Activated naive CD4-positive, alpha-beta T cell treated with anti-CD3 and anti-CD28 coated beads, Interleukin-2, amount 50 U/mL, for 72 hours (primary cell): ENCODE results near the gene GSX2. TPM values are rescaled to one million over a fixed set of nuclear protein-coding genes. Genes with fewer than 3 reads are reported as not detected.
A peak's percentile ranks its signal among the peaks of the same experiment; 100 is the strongest.
"Not testable (repeated sequence)": the region's sequence is repeated elsewhere in the genome, so short reads cannot be mapped to it uniquely, and the experiment has no call there.

Experiments used
- ATAC-seq, 2 donors: fragments of 150-1000 bp; cut with Tn5 transposase; 2 replicates each; pipeline ENCODE4 v1.10.0; 2021; ENCODE audit warnings: mild to moderate bottlenecking in 2 of 2, moderate library complexity in 2 of 2
- DNase-seq, 2 donors: peaks; one replicate each; pipeline ENCODE4 v3.0.0; 2021 to 2022; ENCODE audit warnings: low spot score in 2 of 2
- H3K27ac Mint-ChIP-seq, 2 donors: one replicate each; pipeline ENCODE4 v1.8.0; 2022; ENCODE audit warnings: mild to moderate bottlenecking in 2 of 2, mixed read lengths in 2 of 2
- H3K36me3 Mint-ChIP-seq, 2 donors: one replicate each; pipeline ENCODE4 v1.8.0; 2022; ENCODE audit warnings: mixed read lengths in 2 of 2
- H3K9me3 Mint-ChIP-seq, 2 donors: one replicate each; pipeline ENCODE4 v1.8.0; 2022; ENCODE audit warnings: mixed read lengths in 2 of 2
- total RNA-seq, 2 donors: library from RNA; stranded (reverse); gene quantifications; one replicate each; pipeline ENCODE4 v1.2.3, GENCODE V29; 2022

The GSX2 gene
- total RNA-seq: not detected

GRCh38 chr4:54099748-54100574 lies at the start of gene GSX2:
Gene GSX2 (plus strand): TSS chr4:54100163. CDS start chr4:54100345, 182 bp downstream.
- H3K27ac Mint-ChIP-seq: no peak within 1 kb of the TSS

GRCh38 chr4:54050214-54050904 lies 49.6 kb upstream of the GSX2 start:
- Mint-ChIP-seq H3K9me3 (no peaks in the 10 kb centered on the region), H3K36me3 (peaks cover 0 to 16% of the 10 kb centered on the region in 2 donors), H3K27ac (no peak overlapping the region)
- DNase-seq (no peak), ATAC-seq (no peak)

More at GRCh38 chr4:54099748-54100574, at the start of gene GSX2:
- ATAC-seq: peak; percentile 16 to 22
- Mint-ChIP-seq H3K9me3 (no peaks in the 10 kb centered on the region), H3K36me3 (peaks cover 7 to 26% of the 10 kb centered on the region in 2 donors)
- no peak for DNase-seq

- peaks cover 0 to 14% of the 10 kb centered on the region in 2 donors for H3K36me3 Mint-ChIP-seq
- DNase-seq, H3K9me3 Mint-ChIP-seq, ATAC-seq, H3K27ac Mint-ChIP-seq: not testable (repeated sequence)
Measured at GRCh38 chr4:54053322-54053721, 46.6 kb upstream of the GSX2 start.

GRCh38 chr4:54054501-54054900 lies 45.5 kb upstream of the GSX2 start:
- no peak for ATAC-seq
- Mint-ChIP-seq H3K27ac (peak overlapping the region in 1 of 2 donors; percentile 66), H3K9me3 (no peaks in the 10 kb centered on the region), H3K36me3 (peaks cover 0 to 14% of the 10 kb centered on the region in 2 donors)
- no peak for DNase-seq

GRCh38 chr4:54055494-54055893 lies 44.5 kb upstream of the GSX2 start:
- Mint-ChIP-seq H3K36me3 (peaks cover 0 to 14% of the 10 kb centered on the region in 2 donors), H3K9me3 (no peaks in the 10 kb centered on the region), H3K27ac (no peak overlapping the region)
- DNase-seq (no peak), ATAC-seq (no peak)

- ATAC-seq (peak; percentile 68 to 83), DNase-seq (no peak)
- H3K27ac Mint-ChIP-seq: peak overlapping the region in 1 of 2 donors; percentile 66
- H3K36me3 Mint-ChIP-seq: peaks cover 0 to 14% of the 10 kb centered on the region in 2 donors
- H3K9me3 Mint-ChIP-seq: no peaks in the 10 kb centered on the region
Measured at GRCh38 chr4:54056360-54056759, 43.6 kb upstream of the GSX2 start.

- Mint-ChIP-seq H3K9me3 (no peaks in the 10 kb centered on the region), H3K36me3 (peaks cover 2 to 14% of the 10 kb centered on the region in 2 donors), H3K27ac (peak overlapping the region in 1 of 2 donors; percentile 66)
- ATAC-seq (peak; percentile 54 to 68), DNase-seq (no peak)
Measured at GRCh38 chr4:54058171-54058570, 41.8 kb upstream of the GSX2 start.

- no peak for ATAC-seq
- Mint-ChIP-seq H3K9me3 (no peaks in the 10 kb centered on the region), H3K36me3 (peaks cover 6 to 9% of the 10 kb centered on the region in 2 donors), H3K27ac (no peak overlapping the region)
- no peak for DNase-seq
Measured at GRCh38 chr4:54060116-54060515, 39.8 kb upstream of the GSX2 start.

- Mint-ChIP-seq H3K36me3 (peaks cover 0 to 9% of the 10 kb centered on the region in 2 donors), H3K9me3 (no peaks in the 10 kb centered on the region), H3K27ac (no peak overlapping the region)
- ATAC-seq: no peak
- no peak for DNase-seq
Measured at GRCh38 chr4:54061067-54061466, 38.9 kb upstream of the GSX2 start.

- Mint-ChIP-seq H3K9me3 (no peaks in the 10 kb centered on the region), H3K27ac (no peak overlapping the region), H3K36me3 (peaks cover 0 to 9% of the 10 kb centered on the region in 2 donors)
- DNase-seq (no peak), ATAC-seq (no peak)
Measured at GRCh38 chr4:54061873-54062272, 38.1 kb upstream of the GSX2 start.

- ATAC-seq (no peak), DNase-seq (no peak)
- peak overlapping the region in 1 of 2 donors; percentile 97 for H3K27ac Mint-ChIP-seq
- peaks cover 0 to 9% of the 10 kb centered on the region in 2 donors for H3K36me3 Mint-ChIP-seq
- H3K9me3 Mint-ChIP-seq: no peaks in the 10 kb centered on the region
Measured at GRCh38 chr4:54062392-54062791, 37.6 kb upstream of the GSX2 start.

- H3K27ac Mint-ChIP-seq: peak overlapping the region; percentile 96 to 97
- DNase-seq: peak in 1 of 2 donors; percentile 7
- H3K36me3 Mint-ChIP-seq: peaks cover 0 to 9% of the 10 kb centered on the region in 2 donors
- H3K9me3 Mint-ChIP-seq: no peaks in the 10 kb centered on the region
- ATAC-seq: peak; percentile 50 to 52
Measured at GRCh38 chr4:54063229-54063628, 36.7 kb upstream of the GSX2 start.

GRCh38 chr4:54063737-54064316 lies 36.1 kb upstream of the GSX2 start:
- ATAC-seq: peak; percentile 28 to 40

GRCh38 chr4:54064317-54065111 lies 35.4 kb upstream of the GSX2 start, which contains the start of gene CHIC2:
Gene CHIC2 (minus strand): TSS chr4:54064605. CDS start chr4:54064300, 305 bp downstream.
- peak; percentile 91 to 92 for ATAC-seq
- H3K27ac Mint-ChIP-seq: peak within 1 kb of the TSS; percentile 96 to 97
- H3K36me3 Mint-ChIP-seq: peaks cover 0 to 9% of the 10 kb centered on the region in 2 donors
- DNase-seq: peak; percentile 95 to 98
- H3K9me3 Mint-ChIP-seq: no peaks in the 10 kb centered on the region

More at GRCh38 chr4:54063737-54064316, 36.1 kb upstream of the GSX2 start:
- peak in 1 of 2 donors; percentile 33 for DNase-seq
- no peaks in the 10 kb centered on the region for H3K9me3 Mint-ChIP-seq
- H3K36me3 Mint-ChIP-seq: peaks cover 0 to 9% of the 10 kb centered on the region in 2 donors
- H3K27ac Mint-ChIP-seq: peak overlapping the region; percentile 96 to 97

GRCh38 chr4:54065282-54066087 lies 34.5 kb upstream of the GSX2 start:
- ATAC-seq (no peak), DNase-seq (no peak)
- no peaks in the 10 kb centered on the region for H3K9me3 Mint-ChIP-seq
- H3K36me3 Mint-ChIP-seq: peaks cover 0 to 9% of the 10 kb centered on the region in 2 donors
- peak overlapping the region; percentile 93 to 97 for H3K27ac Mint-ChIP-seq
